ENCODE results near the gene NEDD9.

Gene NEDD9

DNA sequence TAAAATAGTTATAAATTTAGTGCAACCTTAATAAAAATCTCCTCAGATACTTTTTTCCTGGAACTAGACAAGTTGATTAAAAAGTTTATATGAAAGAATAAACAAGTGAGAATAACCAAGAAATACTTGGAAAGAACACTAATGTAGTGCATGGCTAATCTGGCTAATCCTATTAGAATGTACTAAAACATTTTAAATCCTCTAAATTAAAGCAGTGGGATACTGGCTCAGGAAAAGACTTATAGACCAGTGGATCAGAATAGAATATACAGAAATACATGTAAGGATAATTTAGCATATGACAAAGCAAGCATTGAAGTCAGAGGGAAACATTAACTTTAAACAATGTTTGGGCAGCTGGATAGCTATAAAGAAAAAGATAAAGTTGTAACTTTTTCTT lies 79.9 kb downstream of the NEDD9 start:
- Histone ChIP-seq H3K4me3 (ENCODE audit: low read length, poor library complexity, severe bottlenecking) (no peak overlapping the region), H2AFZ (ENCODE audit: low read length) (no peak overlapping the region), H3K4me2 (ENCODE audit: low read depth, low read length, poor library complexity, severe bottlenecking) (no peak overlapping the region), H3K4me1 (ENCODE audit: insufficient read depth, low read length, poor library complexity, severe bottlenecking) (no peaks in the 10 kb centered on the region), H3K9me3 (ENCODE audit: insufficient read depth, low read depth, low read length) (no peaks in the 10 kb centered on the region), H4K20me1 (ENCODE audit: insufficient read depth, low read length, poor library complexity, severe bottlenecking) (no peaks in the 10 kb centered on the region), H3K79me2 (ENCODE audit: insufficient read depth, low read length) (no peaks in the 10 kb centered on the region), H3K9ac (ENCODE audit: low read depth, low read length, poor library complexity, severe bottlenecking) (no peak overlapping the region), H3K9me2 (replicated peaks; ENCODE audit: low read depth, low read length) (no peaks in the 10 kb centered on the region), H3K36me3 (ENCODE audit: insufficient read depth, low read length) (no peaks in the 10 kb centered on the region), H3K27me3 (ENCODE audit: insufficient read depth, low read length, poor library complexity, severe bottlenecking) (no peaks in the 10 kb centered on the region), H3F3A (ENCODE audit: low read depth) (no peaks in the 10 kb centered on the region)
- TF ChIP-seq, protein P1, sequence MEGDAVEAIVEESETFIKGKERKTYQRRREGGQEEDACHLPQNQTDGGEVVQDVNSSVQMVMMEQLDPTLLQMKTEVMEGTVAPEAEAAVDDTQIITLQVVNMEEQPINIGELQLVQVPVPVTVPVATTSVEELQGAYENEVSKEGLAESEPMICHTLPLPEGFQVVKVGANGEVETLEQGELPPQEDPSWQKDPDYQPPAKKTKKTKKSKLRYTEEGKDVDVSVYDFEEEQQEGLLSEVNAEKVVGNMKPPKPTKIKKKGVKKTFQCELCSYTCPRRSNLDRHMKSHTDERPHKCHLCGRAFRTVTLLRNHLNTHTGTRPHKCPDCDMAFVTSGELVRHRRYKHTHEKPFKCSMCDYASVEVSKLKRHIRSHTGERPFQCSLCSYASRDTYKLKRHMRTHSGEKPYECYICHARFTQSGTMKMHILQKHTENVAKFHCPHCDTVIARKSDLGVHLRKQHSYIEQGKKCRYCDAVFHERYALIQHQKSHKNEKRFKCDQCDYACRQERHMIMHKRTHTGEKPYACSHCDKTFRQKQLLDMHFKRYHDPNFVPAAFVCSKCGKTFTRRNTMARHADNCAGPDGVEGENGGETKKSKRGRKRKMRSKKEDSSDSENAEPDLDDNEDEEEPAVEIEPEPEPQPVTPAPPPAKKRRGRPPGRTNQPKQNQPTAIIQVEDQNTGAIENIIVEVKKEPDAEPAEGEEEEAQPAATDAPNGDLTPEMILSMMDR (conservative IDR thresholded peaks at IDR 0.05; ENCODE audit: low read length), result no peak
- no peak for TF ChIP-seq EZH2phosphoT487 (IDR thresholded peaks at IDR 0.05; ENCODE audit: borderline replicate concordance)

DNA sequence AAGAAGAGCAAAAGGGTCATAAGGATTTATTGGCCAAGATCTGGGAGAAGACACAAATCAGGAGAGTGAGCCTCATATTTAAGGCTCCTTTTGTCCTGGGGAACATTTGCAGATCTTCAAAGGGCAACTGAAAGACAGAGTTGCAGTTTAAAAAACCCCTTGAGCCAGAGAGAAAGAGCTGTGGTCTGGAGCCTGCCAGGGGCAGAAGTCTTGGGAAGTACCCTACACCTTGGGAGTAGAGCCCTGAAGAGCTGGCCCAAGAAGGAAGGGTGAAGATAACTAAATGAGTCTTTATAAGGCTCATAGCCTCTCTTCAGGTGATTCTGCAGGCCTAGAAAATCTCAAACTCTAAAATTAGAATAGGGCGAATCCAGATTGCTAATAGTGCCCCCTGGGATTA lies 81.0 kb downstream of the NEDD9 start:
- H3K9me3 ChIP-seq (ENCODE audit: insufficient read depth, low read depth, low read length), result no peaks in the 10 kb centered on the region
- H3K4me3 ChIP-seq (ENCODE audit: low read length, poor library complexity, severe bottlenecking), result no peak overlapping the region
- no peak for TF ChIP-seq EZH2phosphoT487 (IDR thresholded peaks at IDR 0.05; ENCODE audit: borderline replicate concordance)
- H3K9ac ChIP-seq (ENCODE audit: low read depth, low read length, poor library complexity, severe bottlenecking), result no peak overlapping the region
- H2AFZ ChIP-seq (ENCODE audit: low read length), result no peak overlapping the region
- H4K20me1 ChIP-seq (ENCODE audit: insufficient read depth, low read length, poor library complexity, severe bottlenecking), result no peaks in the 10 kb centered on the region
- H3K9me2 ChIP-seq (replicated peaks; ENCODE audit: low read depth, low read length), result no peaks in the 10 kb centered on the region
- H3K36me3 ChIP-seq (ENCODE audit: insufficient read depth, low read length), result no peaks in the 10 kb centered on the region
- no peak overlapping the region for H3K4me2 ChIP-seq (ENCODE audit: low read depth, low read length, poor library complexity, severe bottlenecking)
- H3K4me1 ChIP-seq (ENCODE audit: insufficient read depth, low read length, poor library complexity, severe bottlenecking), result no peaks in the 10 kb centered on the region
- no peaks in the 10 kb centered on the region for H3K79me2 ChIP-seq (ENCODE audit: insufficient read depth, low read length)
- no peaks in the 10 kb centered on the region for H3F3A ChIP-seq (ENCODE audit: low read depth)
- H3K27me3 ChIP-seq (ENCODE audit: insufficient read depth, low read length, poor library complexity, severe bottlenecking), result no peaks in the 10 kb centered on the region

DNA sequence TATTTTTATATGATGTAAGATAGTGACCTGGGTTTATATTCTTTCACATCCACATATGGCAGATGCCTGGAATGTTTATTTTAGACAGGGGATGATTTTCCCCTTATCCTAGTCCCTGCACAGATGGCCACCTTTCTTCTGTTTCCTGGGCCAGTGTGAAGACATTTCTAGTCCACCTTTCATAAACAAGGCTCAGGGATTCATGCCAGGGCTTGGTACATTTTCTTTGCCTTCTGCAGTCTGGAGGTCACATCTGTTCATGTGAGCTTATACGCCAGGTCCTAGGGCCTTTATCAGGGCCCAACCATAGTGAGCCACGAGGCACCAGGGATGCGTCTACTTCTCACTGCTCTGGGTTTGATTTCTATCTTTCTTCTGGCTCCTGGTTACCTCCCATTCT lies 82.9 kb downstream of the NEDD9 start:
- TF ChIP-seq EZH2phosphoT487 (IDR thresholded peaks at IDR 0.05; ENCODE audit: borderline replicate concordance), result no peak
- TF ChIP-seq, protein P1 (conservative IDR thresholded peaks at IDR 0.05; ENCODE audit: low read length), result no peak
- Histone ChIP-seq H3K4me3 (ENCODE audit: low read length, poor library complexity, severe bottlenecking) (no peak overlapping the region), H3K27me3 (ENCODE audit: insufficient read depth, low read length, poor library complexity, severe bottlenecking) (no peaks in the 10 kb centered on the region), H3K9me2 (replicated peaks; ENCODE audit: low read depth, low read length) (no peaks in the 10 kb centered on the region), H4K20me1 (ENCODE audit: insufficient read depth, low read length, poor library complexity, severe bottlenecking) (no peaks in the 10 kb centered on the region), H3K9me3 (ENCODE audit: insufficient read depth, low read depth, low read length) (no peaks in the 10 kb centered on the region), H3K4me1 (ENCODE audit: insufficient read depth, low read length, poor library complexity, severe bottlenecking) (no peaks in the 10 kb centered on the region), H3K4me2 (ENCODE audit: low read depth, low read length, poor library complexity, severe bottlenecking) (no peak overlapping the region), H3K79me2 (ENCODE audit: insufficient read depth, low read length) (no peaks in the 10 kb centered on the region), H3K9ac (ENCODE audit: low read depth, low read length, poor library complexity, severe bottlenecking) (no peak overlapping the region), H2AFZ (ENCODE audit: low read length) (no peak overlapping the region), H3F3A (ENCODE audit: low read depth) (no peaks in the 10 kb centered on the region), H3K36me3 (ENCODE audit: insufficient read depth, low read length) (no peaks in the 10 kb centered on the region)

DNA sequence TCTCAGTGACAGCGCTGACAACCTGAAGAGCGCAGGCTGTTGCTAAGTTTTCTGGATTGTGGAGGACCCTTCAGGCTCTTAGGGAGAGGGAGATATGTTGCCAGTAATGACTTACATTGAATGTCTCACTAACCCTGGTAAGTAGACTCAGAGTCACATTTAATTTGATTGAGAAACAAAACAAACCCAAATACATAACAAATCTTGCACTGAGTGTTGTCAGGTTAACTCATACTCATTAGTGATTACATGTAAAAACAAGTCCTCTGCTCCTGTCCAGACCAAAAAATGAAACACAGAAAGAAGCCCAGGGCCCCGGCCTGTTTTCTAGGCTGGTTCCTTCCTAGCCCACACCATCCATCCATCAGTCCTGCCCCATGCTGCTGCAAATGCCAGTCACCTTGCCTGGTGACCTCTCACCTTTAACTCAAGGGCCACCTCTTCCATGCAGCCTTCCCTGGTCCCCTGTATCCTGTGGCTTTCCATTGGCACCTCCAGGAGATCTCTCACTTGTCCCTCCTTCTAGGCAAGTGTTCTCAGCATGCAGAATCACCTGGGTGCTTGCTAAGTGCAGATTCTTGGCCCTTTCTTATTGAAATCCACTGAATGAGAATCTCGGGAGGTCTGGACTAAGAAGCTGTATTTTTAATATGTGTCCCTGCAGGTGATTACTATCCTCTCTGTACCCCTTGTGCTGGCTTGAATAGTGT lies 86.2 kb downstream of the NEDD9 start:
- no peak overlapping the region for H3K4me3 ChIP-seq (ENCODE audit: low read length, poor library complexity, severe bottlenecking)
- no peaks in the 10 kb centered on the region for H3K9me2 ChIP-seq (replicated peaks; ENCODE audit: low read depth, low read length)
- no peaks in the 10 kb centered on the region for H3K9me3 ChIP-seq (ENCODE audit: insufficient read depth, low read depth, low read length)
- no peaks in the 10 kb centered on the region for H3K36me3 ChIP-seq (ENCODE audit: insufficient read depth, low read length)
- H3K4me2 ChIP-seq (ENCODE audit: low read depth, low read length, poor library complexity, severe bottlenecking), result no peak overlapping the region
- no peaks in the 10 kb centered on the region for H4K20me1 ChIP-seq (ENCODE audit: insufficient read depth, low read length, poor library complexity, severe bottlenecking)
- no peak overlapping the region for H3K9ac ChIP-seq (ENCODE audit: low read depth, low read length, poor library complexity, severe bottlenecking)
- H3K79me2 ChIP-seq (ENCODE audit: insufficient read depth, low read length), result no peaks in the 10 kb centered on the region
- no peaks in the 10 kb centered on the region for H3F3A ChIP-seq (ENCODE audit: low read depth)
- H3K4me1 ChIP-seq (ENCODE audit: insufficient read depth, low read length, poor library complexity, severe bottlenecking), result no peaks in the 10 kb centered on the region
- no peaks in the 10 kb centered on the region for H3K27me3 ChIP-seq (ENCODE audit: insufficient read depth, low read length, poor library complexity, severe bottlenecking)
- TF ChIP-seq, protein P1 (conservative IDR thresholded peaks at IDR 0.05; ENCODE audit: low read length), result no peak
- no peak overlapping the region for H2AFZ ChIP-seq (ENCODE audit: low read length)
